HG02623 (cell line): ENCODE measurements around the gene SIPA1.
A peak's percentile ranks its signal among the peaks of the same experiment; 100 is the strongest.

Experiments used
- ATAC-seq: cut with Tn5 transposase; IDR thresholded peaks from one replicate; pipeline ENCODE4 v1.9.1; 2021; ENCODE audit warnings: moderate library complexity; ENCODE audit not compliant: unreplicated experiment

The SIPA1 gene

GRCh38 chr11:65637794-65638419 lies at the start of gene SIPA1:
Gene SIPA1 (plus strand): TSS chr11:65638101. CDS start chr11:65640922, 2,821 bp downstream.
- peak; percentile 53 for ATAC-seq

GRCh38 chr11:65588199-65589054 lies 49.5 kb upstream of the SIPA1 start:
- ATAC-seq, result peak; percentile 70

- ATAC-seq, result no peak
These were observed 48.3 kb upstream of the SIPA1 start for GRCh38 chr11:65589444-65590239.

GRCh38 chr11:65590240-65590738 lies 47.6 kb upstream of the SIPA1 start:
- no peak for ATAC-seq

- no peak for ATAC-seq
These were observed 45.7 kb upstream of the SIPA1 start for GRCh38 chr11:65591939-65592857.

GRCh38 chr11:65592858-65593517 lies 44.9 kb upstream of the SIPA1 start:
- ATAC-seq, result no peak

- ATAC-seq, result no peak
These were observed 44.1 kb upstream of the SIPA1 start for GRCh38 chr11:65593518-65594414.

GRCh38 chr11:65595131-65595530 lies 42.8 kb upstream of the SIPA1 start:
- ATAC-seq, result no peak

- ATAC-seq, result no peak
These were observed 42.2 kb upstream of the SIPA1 start, which contains the start of gene KCNK7 for GRCh38 chr11:65595543-65596281. Gene KCNK7 (minus strand): TSS chr11:65595800. CDS start chr11:65595772, 28 bp downstream.

- ATAC-seq, result no peak
These were observed 41.4 kb upstream of the SIPA1 start for GRCh38 chr11:65596520-65596919.

- ATAC-seq, result no peak
These were observed 39.6 kb upstream of the SIPA1 start for GRCh38 chr11:65598258-65598699.

GRCh38 chr11:65599216-65599954 lies 38.5 kb upstream of the SIPA1 start:
- ATAC-seq, result no peak

GRCh38 chr11:65599955-65600246 lies 38.0 kb upstream of the SIPA1 start:
- no peak for ATAC-seq

GRCh38 chr11:65604258-65604657 lies 33.6 kb upstream of the SIPA1 start:
- no peak for ATAC-seq

GRCh38 chr11:65606876-65607613 lies 30.9 kb upstream of the SIPA1 start:
- ATAC-seq, result no peak

GRCh38 chr11:65607614-65608426 lies 30.1 kb upstream of the SIPA1 start:
- no peak for ATAC-seq
